Omental fat pad (tissue), 4 donors: ENCODE results near the gene FTH1. TPM values are rescaled to one million over a fixed set of nuclear protein-coding genes. Genes with fewer than 3 reads are reported as not detected.

ENCODE experiments used
- ATAC-seq: fragments of 150-250 bp; one replicate; pipeline ENCODE4 v1.9.1; 2016; ENCODE audit warnings: mild to moderate bottlenecking, moderate library complexity; ENCODE audit not compliant: low FRiP score
- DNase-seq: peaks from one replicate; pipeline ENCODE4 v3.0.0-alpha.2; 2019; ENCODE audit warnings: low spot score
- total RNA-seq, 4 donors: library from RNA; depleted of rRNA; stranded (reverse); fragments of >200 nt; gene quantifications; one replicate each; pipeline ENCODE4 v1.1.0, GENCODE V29; 2016
- TF ChIP-seq, protein P1 (sequence below), 3 donors: fragments of 450-650 bp; IDR thresholded peaks; one replicate each; pipeline ENCODE4 v1.5.1; 2016 to 2017; ENCODE audit warnings: antibody characterized with exemption in 3 of 3, mild to moderate bottlenecking in 3 of 3, moderate library complexity in 2 of 3

Gene FTH1
- total RNA-seq, 4 donors from 2014 or later: 3,477 to 7,075 (median 4,643) TPM

DNA sequence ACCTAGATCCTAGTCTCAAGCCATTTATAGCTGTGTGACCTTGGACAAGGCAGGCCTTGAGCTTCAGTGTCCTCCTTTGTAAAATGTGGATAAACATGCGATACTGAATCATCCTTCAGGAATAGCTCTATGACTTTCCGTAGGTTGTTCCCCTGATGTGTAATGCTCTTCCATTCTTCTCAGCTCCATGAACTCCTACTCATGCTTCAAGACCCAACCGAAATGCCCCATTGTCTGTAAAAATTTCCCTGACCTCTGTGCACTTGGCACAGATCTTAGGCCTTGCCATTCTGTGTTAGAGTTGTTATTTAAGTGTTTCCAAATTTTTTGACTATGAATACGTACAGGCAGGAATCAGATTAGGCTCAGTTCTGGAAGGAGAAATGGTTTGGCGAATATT lies 20.5 kb downstream of the FTH1 start:
- ATAC-seq (no peak), DNase-seq (no peak)
- TF ChIP-seq, protein P1, sequence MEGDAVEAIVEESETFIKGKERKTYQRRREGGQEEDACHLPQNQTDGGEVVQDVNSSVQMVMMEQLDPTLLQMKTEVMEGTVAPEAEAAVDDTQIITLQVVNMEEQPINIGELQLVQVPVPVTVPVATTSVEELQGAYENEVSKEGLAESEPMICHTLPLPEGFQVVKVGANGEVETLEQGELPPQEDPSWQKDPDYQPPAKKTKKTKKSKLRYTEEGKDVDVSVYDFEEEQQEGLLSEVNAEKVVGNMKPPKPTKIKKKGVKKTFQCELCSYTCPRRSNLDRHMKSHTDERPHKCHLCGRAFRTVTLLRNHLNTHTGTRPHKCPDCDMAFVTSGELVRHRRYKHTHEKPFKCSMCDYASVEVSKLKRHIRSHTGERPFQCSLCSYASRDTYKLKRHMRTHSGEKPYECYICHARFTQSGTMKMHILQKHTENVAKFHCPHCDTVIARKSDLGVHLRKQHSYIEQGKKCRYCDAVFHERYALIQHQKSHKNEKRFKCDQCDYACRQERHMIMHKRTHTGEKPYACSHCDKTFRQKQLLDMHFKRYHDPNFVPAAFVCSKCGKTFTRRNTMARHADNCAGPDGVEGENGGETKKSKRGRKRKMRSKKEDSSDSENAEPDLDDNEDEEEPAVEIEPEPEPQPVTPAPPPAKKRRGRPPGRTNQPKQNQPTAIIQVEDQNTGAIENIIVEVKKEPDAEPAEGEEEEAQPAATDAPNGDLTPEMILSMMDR (IDR thresholded peaks at IDR 0.05): no peak

DNA sequence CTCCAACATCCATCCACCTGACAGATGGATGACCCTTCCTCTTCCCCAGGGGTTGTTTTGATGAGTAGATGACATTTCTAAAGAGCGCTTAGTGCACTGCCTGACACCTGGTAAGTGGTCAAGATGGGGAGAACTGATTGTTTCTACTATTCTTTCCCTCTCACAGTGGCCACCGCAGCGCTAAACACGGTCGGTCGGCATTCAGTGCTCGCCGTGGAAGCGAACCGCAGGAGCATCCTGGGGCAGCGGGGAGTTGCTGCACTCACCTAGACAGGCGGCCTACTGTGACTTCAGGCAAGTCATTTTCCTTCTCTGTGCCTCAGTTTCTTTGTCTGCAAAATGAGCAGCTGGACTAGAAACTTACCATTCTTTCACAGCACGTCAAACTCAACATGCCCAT lies 22.2 kb downstream of the FTH1 start:
- ATAC-seq (no peak), DNase-seq (no peak)
- TF ChIP-seq, protein P1 (IDR thresholded peaks at IDR 0.05): no peak

DNA sequence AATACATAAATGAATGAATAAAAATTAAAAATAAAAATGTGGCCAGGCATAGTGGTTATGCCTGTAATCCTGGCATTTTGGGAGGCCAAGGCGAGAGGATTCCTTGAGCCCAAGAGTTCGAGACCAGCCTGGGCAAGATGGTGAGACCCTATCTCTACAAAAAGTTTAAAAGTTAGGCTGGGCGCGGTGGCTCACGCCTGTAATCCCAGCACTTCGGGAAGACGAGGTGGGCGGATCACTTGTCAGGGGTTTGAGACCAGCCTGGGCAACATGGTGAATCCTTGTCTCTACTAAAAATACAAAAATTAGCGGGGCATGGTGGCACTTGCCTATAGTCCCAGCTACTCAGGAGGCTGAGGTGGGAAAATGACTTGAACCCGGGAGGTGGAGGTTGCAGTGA lies 27.0 kb downstream of the FTH1 start:
- DNase-seq (no peak), ATAC-seq (no peak)
- TF ChIP-seq, protein P1 (IDR thresholded peaks at IDR 0.05): no peak

DNA sequence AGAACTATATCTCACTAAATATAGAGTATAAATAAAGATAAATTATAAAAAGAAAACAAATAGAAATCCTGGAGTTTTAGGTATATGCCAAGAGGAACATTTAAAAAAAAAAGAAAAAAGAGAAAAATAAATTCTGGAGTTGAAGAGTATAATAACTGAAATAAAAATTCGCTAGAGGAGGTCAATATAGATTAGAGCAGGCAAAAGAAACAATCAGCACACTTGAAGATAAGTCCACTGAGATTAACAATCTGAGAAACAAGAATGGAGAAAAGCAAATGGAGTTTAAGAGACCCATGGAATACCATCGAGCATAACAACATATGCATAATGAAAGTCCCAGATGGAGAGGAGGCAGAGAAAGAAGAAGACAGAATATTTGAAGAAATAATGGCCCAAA lies 31.6 kb downstream of the FTH1 start:
- TF ChIP-seq, protein P1 (IDR thresholded peaks at IDR 0.05): no peak
- DNase-seq: no peak
- no peak for ATAC-seq

DNA sequence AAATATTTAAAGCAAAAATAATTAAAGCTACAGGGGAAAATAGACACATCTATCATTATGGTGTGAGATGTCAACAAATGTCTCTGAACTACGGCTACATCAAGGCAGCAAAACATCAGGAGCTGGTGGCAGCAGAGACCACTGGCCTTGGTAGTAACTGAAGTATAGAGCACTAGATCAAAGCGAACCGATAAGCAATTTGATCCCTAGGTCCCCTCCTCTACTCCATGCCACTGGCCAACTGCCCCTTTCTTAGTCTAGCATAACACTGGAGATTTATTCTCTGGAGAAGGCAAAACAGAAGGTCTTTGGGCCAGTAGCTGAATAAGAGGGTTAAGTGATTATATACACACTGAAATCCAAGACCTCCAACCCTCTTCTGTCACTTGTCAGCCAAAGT lies 36.5 kb downstream of the FTH1 start:
- ATAC-seq (no peak), DNase-seq (no peak)
- TF ChIP-seq, protein P1 (IDR thresholded peaks at IDR 0.05): no peak

DNA sequence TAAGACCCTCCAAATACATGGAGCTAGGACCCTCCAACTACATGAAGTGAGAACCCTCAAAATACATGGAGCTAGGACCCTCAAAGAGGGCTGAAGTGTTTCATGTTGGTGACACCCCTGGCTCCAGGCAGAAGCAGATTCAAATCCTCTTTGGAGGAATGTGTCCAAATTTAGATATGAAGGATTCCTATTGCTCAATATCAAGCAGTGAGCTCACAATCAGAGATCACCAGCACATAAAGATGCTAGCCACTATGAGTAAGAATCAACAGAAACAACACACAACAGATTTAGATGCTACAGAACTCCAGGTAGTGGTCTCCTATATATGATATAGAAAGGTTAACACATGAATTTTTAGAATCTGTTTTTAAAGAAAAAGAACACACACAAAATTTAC lies 38.8 kb downstream of the FTH1 start:
- TF ChIP-seq, protein P1 (IDR thresholded peaks at IDR 0.05): no peak
- ATAC-seq: no peak
- no peak for DNase-seq

DNA sequence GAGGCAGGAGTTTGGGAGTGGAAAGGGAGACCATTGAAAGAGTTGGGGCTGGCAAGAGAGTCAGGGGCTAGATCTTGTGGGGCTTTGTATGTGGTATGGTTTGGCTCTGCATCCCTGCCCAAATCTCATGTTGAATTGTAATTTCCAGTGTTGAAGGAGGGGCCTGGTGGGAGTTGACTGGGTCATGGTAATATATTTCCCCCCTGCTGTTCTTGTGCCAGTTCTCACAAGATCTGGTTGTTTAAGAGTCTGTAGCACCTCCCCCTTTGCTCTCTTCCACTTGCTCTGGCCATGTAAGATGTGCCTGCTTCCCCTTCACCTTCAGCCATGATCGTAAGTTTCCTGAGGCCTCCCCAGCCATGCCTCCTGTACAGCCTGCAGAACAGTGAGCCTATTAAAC lies 39.9 kb downstream of the FTH1 start:
- no peak for ATAC-seq
- DNase-seq: no peak
- TF ChIP-seq, protein P1 (IDR thresholded peaks at IDR 0.05): no peak
